ENCODE measurements around the gene SLC25A38. TPM values are rescaled to one million over a fixed set of nuclear protein-coding genes. Genes with fewer than 3 reads are reported as not detected.

The SLC25A38 gene
- total and polyA plus RNA-seq, 2 donors from 2014 or later: 24.9 to 42.3 TPM

- intact Hi-C loops (cut with DNase I): no loop called here
- H3K4me1 ChIP-seq (ENCODE audit: control insufficient read depth in 2 of 3, insufficient read depth in 2 of 3, low read depth in 1 of 3, low read length in 3 of 3): no peaks in the 10 kb centered on the region
- no peaks in the 10 kb centered on the region for H3K27me3 ChIP-seq (ENCODE audit: control insufficient read depth, insufficient read depth, low read length)
- FAIRE-seq: no peak
- TF ChIP-seq, protein P1, sequence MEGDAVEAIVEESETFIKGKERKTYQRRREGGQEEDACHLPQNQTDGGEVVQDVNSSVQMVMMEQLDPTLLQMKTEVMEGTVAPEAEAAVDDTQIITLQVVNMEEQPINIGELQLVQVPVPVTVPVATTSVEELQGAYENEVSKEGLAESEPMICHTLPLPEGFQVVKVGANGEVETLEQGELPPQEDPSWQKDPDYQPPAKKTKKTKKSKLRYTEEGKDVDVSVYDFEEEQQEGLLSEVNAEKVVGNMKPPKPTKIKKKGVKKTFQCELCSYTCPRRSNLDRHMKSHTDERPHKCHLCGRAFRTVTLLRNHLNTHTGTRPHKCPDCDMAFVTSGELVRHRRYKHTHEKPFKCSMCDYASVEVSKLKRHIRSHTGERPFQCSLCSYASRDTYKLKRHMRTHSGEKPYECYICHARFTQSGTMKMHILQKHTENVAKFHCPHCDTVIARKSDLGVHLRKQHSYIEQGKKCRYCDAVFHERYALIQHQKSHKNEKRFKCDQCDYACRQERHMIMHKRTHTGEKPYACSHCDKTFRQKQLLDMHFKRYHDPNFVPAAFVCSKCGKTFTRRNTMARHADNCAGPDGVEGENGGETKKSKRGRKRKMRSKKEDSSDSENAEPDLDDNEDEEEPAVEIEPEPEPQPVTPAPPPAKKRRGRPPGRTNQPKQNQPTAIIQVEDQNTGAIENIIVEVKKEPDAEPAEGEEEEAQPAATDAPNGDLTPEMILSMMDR (IDR thresholded peaks at IDR 0.05; ENCODE audit: borderline replicate concordance, extremely low read depth, insufficient read depth): no peak
- H3K4me3 ChIP-seq (ENCODE audit: low read length in 3 of 3): no peak overlapping the region
- H3K27ac ChIP-seq (ENCODE audit: low read depth in 2 of 2, low read length in 2 of 2): no peak overlapping the region
- DNase-seq: no peak
- no peak overlapping the region for H3K9ac ChIP-seq (ENCODE audit: low read length in 3 of 3)
- no peaks in the 10 kb centered on the region for H3K36me3 ChIP-seq (ENCODE audit: control insufficient read depth in 2 of 3, insufficient read depth in 3 of 3, low read length in 3 of 3)
- H3K9me3 ChIP-seq (ENCODE audit: control insufficient read depth in 2 of 3, insufficient read depth in 1 of 3, low read length in 3 of 3): no peaks in the 10 kb centered on the region
These were observed 57.1 kb downstream of the SLC25A38 start for GRCh38 chr3:39440316-39440715.

DNA sequence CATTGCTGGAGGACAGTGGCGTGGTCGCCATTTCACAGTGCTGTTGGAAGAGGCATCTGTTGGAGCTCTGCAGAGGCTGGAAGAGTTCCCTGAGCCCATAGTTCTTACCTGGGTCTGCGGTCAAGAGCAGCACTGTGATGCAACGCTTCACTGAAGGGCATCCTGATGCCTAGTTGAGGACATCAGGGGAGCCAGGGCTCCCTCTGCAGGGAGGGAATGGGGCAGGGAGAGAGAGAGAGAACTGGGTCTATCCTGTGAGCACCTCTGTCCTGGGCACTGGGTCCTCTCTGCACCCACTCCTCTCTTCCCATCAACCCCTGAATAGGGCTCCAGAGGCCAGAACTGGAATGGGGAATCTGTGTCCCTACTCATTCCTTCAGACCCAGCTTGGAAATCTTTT lies 60.4 kb downstream of the SLC25A38 start:
- no peaks in the 10 kb centered on the region for H3K9me3 ChIP-seq (ENCODE audit: control insufficient read depth in 2 of 3, insufficient read depth in 1 of 3, low read length in 3 of 3)
- DNase-seq (no peak), FAIRE-seq (no peak)
- no peak overlapping the region for H3K27ac ChIP-seq (ENCODE audit: low read depth in 2 of 2, low read length in 2 of 2)
- H3K4me3 ChIP-seq (ENCODE audit: low read length in 3 of 3): no peak overlapping the region
- no peak overlapping the region for H3K9ac ChIP-seq (ENCODE audit: low read length in 3 of 3)
- H3K36me3 ChIP-seq (ENCODE audit: control insufficient read depth in 2 of 3, insufficient read depth in 3 of 3, low read length in 3 of 3): no peaks in the 10 kb centered on the region
- intact Hi-C loops (cut with DNase I): no loop called here
- peaks cover 0 to 2% (median 0%) of the 10 kb centered on the region in 3 donors for H3K4me1 ChIP-seq (ENCODE audit: control insufficient read depth in 2 of 3, insufficient read depth in 2 of 3, low read depth in 1 of 3, low read length in 3 of 3)
- no peaks in the 10 kb centered on the region for H3K27me3 ChIP-seq (ENCODE audit: control insufficient read depth, insufficient read depth, low read length)
- TF ChIP-seq, protein P1 (IDR thresholded peaks at IDR 0.05; ENCODE audit: borderline replicate concordance, extremely low read depth, insufficient read depth): no peak

DNA sequence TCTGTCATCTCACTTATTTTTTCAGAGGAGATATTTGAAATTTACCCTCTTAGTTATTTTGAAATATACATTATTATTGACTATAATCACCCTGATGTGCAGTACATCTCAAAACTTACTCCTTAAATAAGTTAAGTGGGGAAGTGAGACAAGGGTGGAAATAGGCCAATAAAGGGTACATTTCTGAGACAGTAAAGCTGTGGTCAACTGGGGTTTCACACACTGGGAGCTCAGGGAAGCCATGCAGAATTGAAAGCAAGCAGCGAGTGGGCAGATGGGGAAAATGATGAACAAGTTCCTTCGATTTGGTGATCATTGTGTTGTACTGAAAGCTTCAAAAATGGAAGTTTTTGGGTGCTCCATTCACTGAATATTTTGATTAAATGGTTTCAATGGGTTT lies 62.8 kb downstream of the SLC25A38 start:
- Histone ChIP-seq H3K9me3 (ENCODE audit: control insufficient read depth in 2 of 3, insufficient read depth in 1 of 3, low read length in 3 of 3) (no peaks in the 10 kb centered on the region), H3K27me3 (ENCODE audit: control insufficient read depth, insufficient read depth, low read length) (no peaks in the 10 kb centered on the region), H3K4me3 (ENCODE audit: low read length in 3 of 3) (no peak overlapping the region), H3K27ac (ENCODE audit: low read depth in 2 of 2, low read length in 2 of 2) (no peak overlapping the region), H3K9ac (ENCODE audit: low read length in 3 of 3) (no peak overlapping the region), H3K4me1 (ENCODE audit: control insufficient read depth in 2 of 3, insufficient read depth in 2 of 3, low read depth in 1 of 3, low read length in 3 of 3) (peaks cover 0 to 2% (median 0%) of the 10 kb centered on the region in 3 donors), H3K36me3 (ENCODE audit: control insufficient read depth in 2 of 3, insufficient read depth in 3 of 3, low read length in 3 of 3) (no peaks in the 10 kb centered on the region)
- DNase-seq (no peak), FAIRE-seq (no peak)
- TF ChIP-seq, protein P1 (IDR thresholded peaks at IDR 0.05; ENCODE audit: borderline replicate concordance, extremely low read depth, insufficient read depth): no peak
- intact Hi-C loops (cut with DNase I): no loop called here

DNA sequence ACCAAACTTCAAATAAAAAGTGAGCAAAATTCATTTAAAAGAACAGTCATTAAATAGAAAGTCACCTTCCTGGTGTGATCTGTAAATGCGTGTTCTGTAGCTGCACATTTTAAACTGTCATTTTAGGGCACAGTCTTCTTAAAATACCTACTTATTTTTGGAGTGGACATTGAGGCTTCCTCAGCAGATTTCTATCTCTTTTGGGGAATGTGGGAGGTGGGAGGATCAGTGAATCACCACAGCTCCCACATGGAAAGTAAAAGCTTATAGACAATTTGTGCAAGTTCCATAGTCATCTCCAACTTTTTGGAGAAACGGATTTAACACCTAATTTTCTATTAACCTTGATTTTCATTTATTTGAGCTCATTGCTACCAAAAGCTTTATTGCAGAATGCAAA lies 63.3 kb downstream of the SLC25A38 start:
- intact Hi-C loops (cut with DNase I): no loop called here
- no peak for FAIRE-seq
- H3K4me3 ChIP-seq (ENCODE audit: low read length in 3 of 3): no peak overlapping the region
- no peak overlapping the region for H3K9ac ChIP-seq (ENCODE audit: low read length in 3 of 3)
- no peak for DNase-seq
- H3K27me3 ChIP-seq (ENCODE audit: control insufficient read depth, insufficient read depth, low read length): no peaks in the 10 kb centered on the region
- no peaks in the 10 kb centered on the region for H3K9me3 ChIP-seq (ENCODE audit: control insufficient read depth in 2 of 3, insufficient read depth in 1 of 3, low read length in 3 of 3)
- peaks cover 0 to 2% (median 0%) of the 10 kb centered on the region in 3 donors for H3K4me1 ChIP-seq (ENCODE audit: control insufficient read depth in 2 of 3, insufficient read depth in 2 of 3, low read depth in 1 of 3, low read length in 3 of 3)
- H3K27ac ChIP-seq (ENCODE audit: low read depth in 2 of 2, low read length in 2 of 2): no peak overlapping the region
- TF ChIP-seq, protein P1 (IDR thresholded peaks at IDR 0.05; ENCODE audit: borderline replicate concordance, extremely low read depth, insufficient read depth): no peak
- H3K36me3 ChIP-seq (ENCODE audit: control insufficient read depth in 2 of 3, insufficient read depth in 3 of 3, low read length in 3 of 3): no peaks in the 10 kb centered on the region

All from kidney (tissue), 14 donors.